Aorta (tissue), 5 donors: ENCODE measurements around the gene ARRDC1. TPM values are rescaled to one million over a fixed set of nuclear protein-coding genes. Genes with fewer than 3 reads are reported as not detected.

Source experiments
- ATAC-seq: fragments of 200-7000 bp; cut with Tn5 transposase; one replicate; pipeline ENCODE4 v1.9.1; 2022; ENCODE audit warnings: moderate library complexity; ENCODE audit not compliant: low FRiP score
- DNase-seq, 2 donors: peaks; one replicate each; pipeline ENCODE4 v3.0.0-alpha.2; 2020
- H3K27ac ChIP-seq, 2 donors: one replicate each; pipeline ENCODE4 v1.5.1; 2013; ENCODE audit warnings: low read length in 2 of 2, mild to moderate bottlenecking in 2 of 2, moderate library complexity in 2 of 2, control low read depth in 1 of 2, inconsistent platforms in 1 of 2, low read depth in 1 of 2
- H3K27me3 ChIP-seq, 2 donors: one replicate each; pipeline ENCODE4 v1.6.1; 2013; ENCODE audit warnings: control low read depth in 1 of 2, low read length in 1 of 2, mild to moderate bottlenecking in 1 of 2, moderate library complexity in 1 of 2; ENCODE audit not compliant: insufficient read depth in 2 of 2, control insufficient read depth in 1 of 2
- H3K36me3 ChIP-seq, 2 donors: one replicate each; pipeline ENCODE4 v1.6.1; 2013; ENCODE audit warnings: control low read depth in 1 of 2, low read length in 1 of 2, mild to moderate bottlenecking in 1 of 2; ENCODE audit not compliant: insufficient read depth in 2 of 2, control insufficient read depth in 1 of 2
- H3K4me1 ChIP-seq, 2 donors: one replicate each; pipeline ENCODE4 v1.6.1; 2013; ENCODE audit warnings: low read length in 2 of 2, control low read depth in 1 of 2, mild to moderate bottlenecking in 1 of 2, moderate library complexity in 1 of 2; ENCODE audit not compliant: insufficient read depth in 2 of 2, control insufficient read depth in 1 of 2
- H3K4me3 ChIP-seq, 2 donors: one replicate each; pipeline ENCODE4 v1.5.1; 2013; ENCODE audit warnings: low read length in 2 of 2, control low read depth in 1 of 2, mild to moderate bottlenecking in 1 of 2
- H3K9me3 ChIP-seq: one replicate; pipeline ENCODE4 v1.6.1; 2013; ENCODE audit warnings: mild to moderate bottlenecking, low read length; ENCODE audit not compliant: control insufficient read depth
- WGBS, 2 donors: extraction: QIAGEN DNeasy Blood & Tissue Kit; methylation state at CpG; one replicate each; pipeline ENCODE4 v1.1.7; 2013; 5-methylcytosine and 5-hydroxymethylcytosine counted together
- intact Hi-C, 2 donors: fragments of 100-400 bp; cut with DNase I; formaldehyde crosslinking; loops; one replicate each; pipeline versions ENCODE4 v1.14.2 to v1.15.0; 2022
- polyA plus RNA-seq, 2 donors: library from polyadenylated mRNA; stranded (reverse); fragments of 200-250 nt; gene quantifications; one replicate each; pipeline ENCODE4 v1.2.3, GENCODE V29; 2013
- total RNA-seq, 2 donors: library from RNA; stranded (reverse); fragmentation: NEBNext Ultra II Directional; extraction: Animal tissue kit (Norgen Biotek cat#: 25700); gene quantifications; one replicate each; pipeline ENCODE4 v1.2.1, GENCODE V29; 2021
- donor health status: healthy with polysubstance abuse.
- donor health status: Bipolar disorder and iron deficiency.
- donor health status: DM: no; HTN: no; CAD: no.
- donor health status: DM: no; HTN: no; CAD: no.
- donor health status: DM: yes; HTN: yes; CAD: no.

The ARRDC1 gene
- total and polyA plus RNA-seq, 4 donors = 20.6 to 58.9 (median 31.2) TPM

GRCh38 chr9:137613738-137614523, 8.4 kb downstream of the ARRDC1 start:
- ATAC-seq (no peak), DNase-seq (no peak)
- H3K4me1 ChIP-seq = no peaks in the 10 kb centered on the region
- intact Hi-C loops = no loop called here
- H3K9me3 ChIP-seq = no peaks in the 10 kb centered on the region
- no peaks in the 10 kb centered on the region for H3K27me3 ChIP-seq
- H3K27ac ChIP-seq = no peak overlapping the region
- H3K4me3 ChIP-seq = no peak overlapping the region
- WGBS, 2 donors = 93 to 94% methylated on average over 27 of the region's 27 CpGs
- no peaks in the 10 kb centered on the region for H3K36me3 ChIP-seq

DNA sequence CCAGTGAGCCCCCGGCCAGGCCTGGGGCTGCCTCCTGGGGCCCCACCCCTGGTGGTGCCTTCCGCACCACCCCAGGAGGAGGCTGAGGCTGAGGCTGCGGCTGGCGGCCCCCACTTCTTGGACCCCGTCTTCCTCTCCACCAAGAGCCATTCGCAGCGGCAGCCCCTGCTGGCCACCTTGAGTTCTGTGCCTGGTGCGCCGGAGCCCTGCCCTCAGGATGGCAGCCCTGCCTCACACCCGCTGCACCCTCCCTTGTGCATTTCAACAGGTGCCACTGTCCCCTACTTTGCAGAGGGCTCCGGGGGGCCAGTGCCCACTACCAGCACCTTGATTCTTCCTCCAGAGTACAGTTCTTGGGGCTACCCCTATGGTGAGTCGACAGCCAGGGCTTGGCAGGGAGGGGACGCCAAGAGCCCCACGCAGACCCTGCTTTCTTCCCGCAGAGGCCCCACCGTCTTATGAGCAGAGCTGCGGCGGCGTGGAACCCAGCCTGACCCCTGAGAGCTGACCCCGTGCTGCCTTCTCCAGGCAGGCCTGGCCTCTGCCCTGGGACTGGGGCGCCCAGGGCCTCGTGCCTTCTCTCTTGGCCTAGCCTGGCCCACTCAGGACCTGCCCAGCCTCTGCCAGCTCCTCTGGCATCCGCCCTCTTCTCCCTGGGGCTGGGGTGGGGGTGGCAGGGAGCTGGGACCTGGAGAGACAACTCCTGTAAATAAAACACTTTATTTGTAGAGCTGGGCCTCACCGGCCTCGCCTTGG, 9.3 kb downstream of the ARRDC1 start:
- DNase-seq (no peak), ATAC-seq (no peak)
- Histone ChIP-seq H3K27ac (no peak overlapping the region), H3K9me3 (no peaks in the 10 kb centered on the region), H3K4me1 (no peaks in the 10 kb centered on the region), H3K4me3 (no peak overlapping the region), H3K36me3 (no peaks in the 10 kb centered on the region), H3K27me3 (no peaks in the 10 kb centered on the region)
- intact Hi-C loops = no loop called here
- WGBS, 2 donors = 91 to 94% methylated on average over 25 of the region's 25 CpGs

DNA sequence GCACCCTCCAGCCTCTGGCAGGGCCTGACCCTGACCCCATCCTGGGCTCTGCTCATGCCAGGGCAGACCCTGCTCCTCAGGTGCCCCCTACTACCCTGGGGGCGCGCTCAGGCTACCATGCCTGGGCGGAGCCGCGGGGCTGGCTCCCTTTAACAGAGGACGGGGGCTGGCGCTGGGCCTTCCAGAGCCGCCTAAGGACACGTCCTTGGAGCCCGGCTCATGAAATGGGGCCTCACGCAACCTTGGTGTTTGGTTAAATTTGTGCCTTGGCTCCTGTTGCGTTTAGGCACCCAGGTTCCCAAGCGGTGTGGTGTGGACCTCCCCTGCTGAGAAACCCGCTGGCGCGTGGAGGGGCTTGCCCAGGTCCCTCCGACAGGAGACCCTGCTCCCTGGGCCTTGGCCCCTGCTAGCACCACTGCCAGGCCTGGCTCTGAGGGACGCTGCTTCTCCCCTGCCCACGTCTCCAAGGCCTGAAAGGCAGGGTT, 9.9 kb downstream of the ARRDC1 start:
- H3K4me3 ChIP-seq = no peak overlapping the region
- H3K36me3 ChIP-seq = no peaks in the 10 kb centered on the region
- ATAC-seq (no peak), DNase-seq (no peak)
- H3K27me3 ChIP-seq = no peaks in the 10 kb centered on the region
- WGBS, 2 donors = 89% methylated on average over 19 of the region's 19 CpGs
- H3K4me1 ChIP-seq = no peaks in the 10 kb centered on the region
- H3K27ac ChIP-seq = no peak overlapping the region
- intact Hi-C loops = no loop called here
- no peaks in the 10 kb centered on the region for H3K9me3 ChIP-seq

GRCh38 chr9:137618105-137619067, 12.9 kb downstream of the ARRDC1 start, which contains the start of gene EHMT1:
EHMT1 (plus strand) TSS chr9:137619005; CDS start chr9:137619029, 24 bp downstream.
- H3K4me1 ChIP-seq = no peaks in the 10 kb centered on the region
- no peaks in the 10 kb centered on the region for H3K36me3 ChIP-seq
- 1% methylated on average over 69 to 94 of the region's 94 CpGs for WGBS, 2 donors
- no peaks in the 10 kb centered on the region for H3K9me3 ChIP-seq
- intact Hi-C loops = no loop called here
- peak; percentile 90 to 95 for DNase-seq
- peak; percentile 92 for ATAC-seq
- H3K4me3 ChIP-seq = peak within 1 kb of the TSS; percentile 90 to 92
- H3K27ac ChIP-seq = peak within 1 kb of the TSS; percentile 14 to 85
- no peaks in the 10 kb centered on the region for H3K27me3 ChIP-seq

GRCh38 chr9:137619240-137620047, 14.0 kb downstream of the ARRDC1 start:
- ATAC-seq (peak; percentile 24), DNase-seq (peak; percentile 66 to 80)
- H3K4me1 ChIP-seq = no peaks in the 10 kb centered on the region
- no peaks in the 10 kb centered on the region for H3K27me3 ChIP-seq
- H3K9me3 ChIP-seq = no peaks in the 10 kb centered on the region
- H3K27ac ChIP-seq = peak overlapping the region; percentile 14 to 72
- H3K4me3 ChIP-seq = peak overlapping the region; percentile 90 to 92
- 1% methylated on average over 27 to 58 of the region's 58 CpGs for WGBS, 2 donors
- intact Hi-C loops = no loop called here
- H3K36me3 ChIP-seq = no peaks in the 10 kb centered on the region

GRCh38 chr9:137620048-137620405, 14.5 kb downstream of the ARRDC1 start:
- ATAC-seq (no peak), DNase-seq (no peak)
- no peaks in the 10 kb centered on the region for H3K9me3 ChIP-seq
- no peaks in the 10 kb centered on the region for H3K4me1 ChIP-seq
- H3K36me3 ChIP-seq = no peaks in the 10 kb centered on the region
- H3K27me3 ChIP-seq = no peaks in the 10 kb centered on the region
- intact Hi-C loops = no loop called here
- H3K27ac ChIP-seq = no peak overlapping the region
- H3K4me3 ChIP-seq = peak overlapping the region; percentile 90 to 92
- WGBS, 2 donors = 50 to 54% methylated on average over 4 of the region's 4 CpGs

DNA sequence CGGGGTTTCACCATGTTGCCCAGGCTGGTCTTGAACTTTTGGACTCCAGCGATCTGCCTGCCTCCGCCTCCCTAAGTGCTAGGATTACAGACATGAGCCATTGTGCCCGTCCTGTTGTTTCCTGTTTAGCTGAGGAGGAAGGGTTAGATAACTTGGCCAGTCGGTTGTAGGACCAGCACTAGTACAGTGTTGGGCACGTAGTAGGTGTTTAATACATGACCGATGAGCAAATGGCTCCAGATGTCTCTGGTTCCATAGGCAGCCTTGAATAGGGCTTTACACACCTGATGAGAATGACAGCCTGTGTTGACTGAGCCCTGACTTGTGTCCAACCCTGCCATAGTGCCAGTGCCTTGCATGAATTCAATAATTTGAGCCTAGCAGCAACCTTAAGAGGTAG, 15.1 kb downstream of the ARRDC1 start:
- no peak for DNase-seq
- intact Hi-C loops = no loop called here
- ATAC-seq = no peak
- H3K9me3 ChIP-seq = no peaks in the 10 kb centered on the region
- H3K36me3 ChIP-seq = no peaks in the 10 kb centered on the region
- no peak overlapping the region for H3K4me3 ChIP-seq
- H3K27ac ChIP-seq = no peak overlapping the region
- no peaks in the 10 kb centered on the region for H3K27me3 ChIP-seq
- no peaks in the 10 kb centered on the region for H3K4me1 ChIP-seq
- WGBS, 2 donors = 72 to 79% methylated on average over 7 of the region's 7 CpGs
